KOPT-K1 (cell line): ENCODE data around the gene KPNB1.

Experiments
- H3K27ac ChIP-seq: fragments of 200-600 bp; sonication (generic); 2 replicates; pipeline ENCODE4 v1.5.1; 2016; ENCODE audit warnings: antibody characterized with exemption, mild to moderate bottlenecking, low read depth, low read length; ENCODE audit not compliant: poor library complexity, severe bottlenecking
- H3K36me3 ChIP-seq: fragments of 200-600 bp; sonication (generic); 2 replicates; pipeline ENCODE4 v1.5.1; 2017; ENCODE audit warnings: antibody characterized with exemption, mild to moderate bottlenecking, low read length, moderate library complexity; ENCODE audit not compliant: insufficient read depth
- H3K9me3 ChIP-seq: fragments of 200-600 bp; sonication (generic); 2 replicates; pipeline ENCODE4 v1.5.1; 2017; ENCODE audit warnings: antibody characterized with exemption, low read length, mild to moderate bottlenecking; ENCODE audit not compliant: insufficient read depth, poor library complexity, severe bottlenecking

Gene KPNB1

GRCh38 chr17:47629826-47630225 lies 19.9 kb upstream of the KPNB1 start:
- Histone ChIP-seq H3K27ac (no peak overlapping the region), H3K9me3 (no peaks in the 10 kb centered on the region), H3K36me3 (peaks cover 6% of the 10 kb centered on the region; the same call in 1 of the 2 replicates)

GRCh38 chr17:47630614-47631013 lies 19.1 kb upstream of the KPNB1 start:
- no peaks in the 10 kb centered on the region for H3K9me3 ChIP-seq
- no peak overlapping the region for H3K27ac ChIP-seq

GRCh38 chr17:47632991-47633390 lies 16.7 kb upstream of the KPNB1 start:
- no peaks in the 10 kb centered on the region for H3K36me3 ChIP-seq
- H3K9me3 ChIP-seq = no peaks in the 10 kb centered on the region
- no peak overlapping the region for H3K27ac ChIP-seq

More at GRCh38 chr17:47630614-47631013, 19.1 kb upstream of the KPNB1 start:
- H3K36me3 ChIP-seq = no peaks in the 10 kb centered on the region

- Histone ChIP-seq H3K9me3 (no peaks in the 10 kb centered on the region), H3K36me3 (no peaks in the 10 kb centered on the region), H3K27ac (no peak overlapping the region)
These were observed 15.7 kb upstream of the KPNB1 start for GRCh38 chr17:47633996-47634395.

GRCh38 chr17:47634870-47635269 lies 14.8 kb upstream of the KPNB1 start:
- Histone ChIP-seq H3K36me3 (no peaks in the 10 kb centered on the region), H3K27ac (no peak overlapping the region), H3K9me3 (no peaks in the 10 kb centered on the region)

- Histone ChIP-seq H3K9me3 (no peaks in the 10 kb centered on the region), H3K27ac (no peak overlapping the region), H3K36me3 (no peaks in the 10 kb centered on the region)
These were observed 14.0 kb upstream of the KPNB1 start for GRCh38 chr17:47635734-47636133.

GRCh38 chr17:47636273-47637030 lies 13.3 kb upstream of the KPNB1 start:
- Histone ChIP-seq H3K9me3 (no peaks in the 10 kb centered on the region), H3K27ac (no peak overlapping the region), H3K36me3 (no peaks in the 10 kb centered on the region)

GRCh38 chr17:47638903-47639302 lies 10.8 kb upstream of the KPNB1 start:
- Histone ChIP-seq H3K27ac (no peak overlapping the region), H3K9me3 (no peaks in the 10 kb centered on the region), H3K36me3 (no peaks in the 10 kb centered on the region)

- no peak overlapping the region for H3K27ac ChIP-seq
- no peaks in the 10 kb centered on the region for H3K9me3 ChIP-seq
- no peaks in the 10 kb centered on the region for H3K36me3 ChIP-seq
These were observed 9.6 kb upstream of the KPNB1 start for GRCh38 chr17:47640076-47640475.

- no peak overlapping the region for H3K27ac ChIP-seq
- no peaks in the 10 kb centered on the region for H3K9me3 ChIP-seq
- no peaks in the 10 kb centered on the region for H3K36me3 ChIP-seq
These were observed 8.5 kb upstream of the KPNB1 start for GRCh38 chr17:47641202-47641601.

GRCh38 chr17:47643116-47643515 lies 6.6 kb upstream of the KPNB1 start:
- Histone ChIP-seq H3K27ac (no peak overlapping the region), H3K9me3 (no peaks in the 10 kb centered on the region), H3K36me3 (no peaks in the 10 kb centered on the region)

GRCh38 chr17:47644324-47644723 lies 5.4 kb upstream of the KPNB1 start:
- no peak overlapping the region for H3K27ac ChIP-seq
- no peaks in the 10 kb centered on the region for H3K36me3 ChIP-seq
- no peaks in the 10 kb centered on the region for H3K9me3 ChIP-seq

GRCh38 chr17:47649972-47650524 lies 329 bp downstream of the KPNB1 start:
- Histone ChIP-seq H3K27ac (peak overlapping the region; percentile 88), H3K36me3 (peaks cover 43% of the 10 kb centered on the region), H3K9me3 (no peaks in the 10 kb centered on the region)

- Histone ChIP-seq H3K27ac (peak overlapping the region; percentile 88), H3K9me3 (no peaks in the 10 kb centered on the region), H3K36me3 (peaks cover 51% of the 10 kb centered on the region)
These were observed 1.1 kb downstream of the KPNB1 start for GRCh38 chr17:47650525-47651522.

- Histone ChIP-seq H3K9me3 (no peaks in the 10 kb centered on the region), H3K36me3 (peaks cover 60% of the 10 kb centered on the region), H3K27ac (peak overlapping the region; percentile 88)
These were observed 2.0 kb downstream of the KPNB1 start for GRCh38 chr17:47651704-47652103.
